Karpas-422 (cell line): ENCODE measurements around the gene USH2A. TPM values are rescaled to one million over a fixed set of nuclear protein-coding genes. Genes with fewer than 3 reads are reported as not detected.

ENCODE experiments used
- DNase-seq: peaks from one replicate; pipeline ENCODE4 v3.0.0-alpha.2; 2015
- H2AFZ ChIP-seq: fragments of 200-600 bp; sonication (generic); 2 replicates; pipeline ENCODE4 v1.6.1; 2014; ENCODE audit warnings: antibody characterized with exemption, low read length, mixed read lengths
- H3K27ac ChIP-seq: fragments of 200-600 bp; sonication (generic); 2 replicates; pipeline ENCODE4 v1.5.1; 2014; ENCODE audit warnings: mild to moderate bottlenecking, low read length, moderate library complexity
- H3K27me3 ChIP-seq: fragments of 200-600 bp; sonication (generic); 2 replicates; pipeline ENCODE4 v1.6.1; 2014; ENCODE audit warnings: low read length, mixed read lengths
- H3K36me3 ChIP-seq: fragments of 200-600 bp; sonication (generic); 2 replicates; pipeline ENCODE4 v1.6.1; 2014; ENCODE audit warnings: low read length, mixed read lengths; ENCODE audit not compliant: insufficient read depth
- H3K4me1 ChIP-seq: fragments of 200-600 bp; sonication (generic); 2 replicates; pipeline ENCODE4 v1.6.1; 2014; ENCODE audit warnings: mild to moderate bottlenecking, low read length, mixed read lengths
- H3K4me2 ChIP-seq: fragments of 200-600 bp; sonication (generic); 2 replicates; pipeline ENCODE4 v1.6.1; 2014; ENCODE audit warnings: low read length, low read depth, mild to moderate bottlenecking; ENCODE audit not compliant: poor library complexity, severe bottlenecking
- H3K4me3 ChIP-seq: fragments of 200-600 bp; sonication (generic); 2 replicates; pipeline ENCODE4 v1.5.1; 2014; ENCODE audit warnings: mild to moderate bottlenecking, antibody characterized with exemption, low read length, mixed read lengths
- H3K79me2 ChIP-seq: fragments of 200-600 bp; sonication (generic); 2 replicates; pipeline ENCODE4 v1.6.1; 2014; ENCODE audit warnings: mild to moderate bottlenecking, low read length, mixed read lengths
- H3K9ac ChIP-seq: fragments of 200-600 bp; sonication (generic); 2 replicates; pipeline ENCODE4 v1.6.0; 2014; ENCODE audit warnings: low read length
- H3K9me2 ChIP-seq: fragments of 200-600 bp; sonication (generic), shearing (Covaris generic); replicated peaks from 2 replicates; pipeline ENCODE4 v1.6.0; 2014; ENCODE audit warnings: mild to moderate bottlenecking, low read length, moderate library complexity; ENCODE audit not compliant: insufficient read depth
- H3K9me3 ChIP-seq: fragments of 300-700, 200-600 bp; sonication (generic); 2 replicates; pipeline ENCODE4 v1.6.1; 2014; ENCODE audit warnings: low read length, mixed read lengths
- H4K20me1 ChIP-seq: fragments of 200-600 bp; sonication (generic); 2 replicates; pipeline ENCODE4 v1.6.1; 2014; ENCODE audit warnings: mild to moderate bottlenecking, antibody characterized with exemption, low read length, low read depth; ENCODE audit not compliant: insufficient read depth
- total RNA-seq: library from RNA; depleted of rRNA; stranded (reverse); fragments of >200 nt; shearing (Covaris generic); gene quantifications from 2 replicates; pipeline ENCODE4 v1.2.3, GENCODE V29; 2014; ENCODE audit warnings: low replicate concordance

USH2A gene
- total RNA-seq, 1 experiment from 2014 or later, result not detected

GRCh38 chr1:215600258-215600792 lies 822.9 kb downstream of the USH2A start:
- DNase-seq, result no peak
- no peaks in the 10 kb centered on the region for H4K20me1 ChIP-seq
- H3K36me3 ChIP-seq, result no peaks in the 10 kb centered on the region
- H3K9ac ChIP-seq, result no peak overlapping the region
- no peak overlapping the region for H2AFZ ChIP-seq
- no peaks in the 10 kb centered on the region for H3K4me1 ChIP-seq
- H3K79me2 ChIP-seq, result no peaks in the 10 kb centered on the region
- H3K27me3 ChIP-seq, result no peaks in the 10 kb centered on the region
- H3K4me2 ChIP-seq, result no peak overlapping the region
- no peak overlapping the region for H3K4me3 ChIP-seq
- no peaks in the 10 kb centered on the region for H3K9me2 ChIP-seq
- no peak overlapping the region for H3K27ac ChIP-seq
- H3K9me3 ChIP-seq, result no peaks in the 10 kb centered on the region

- H3K4me3 ChIP-seq, result no peak overlapping the region
- no peaks in the 10 kb centered on the region for H3K36me3 ChIP-seq
- H3K79me2 ChIP-seq, result no peaks in the 10 kb centered on the region
- H3K27ac ChIP-seq, result no peak overlapping the region
- H3K4me2 ChIP-seq, result no peak overlapping the region
- no peak for DNase-seq
- no peak overlapping the region for H3K9ac ChIP-seq
- H2AFZ ChIP-seq, result no peak overlapping the region
- no peaks in the 10 kb centered on the region for H3K4me1 ChIP-seq
- no peaks in the 10 kb centered on the region for H3K27me3 ChIP-seq
- no peaks in the 10 kb centered on the region for H3K9me3 ChIP-seq
- no peaks in the 10 kb centered on the region for H3K9me2 ChIP-seq
- H4K20me1 ChIP-seq, result no peaks in the 10 kb centered on the region
These were observed 823.7 kb downstream of the USH2A start for GRCh38 chr1:215599418-215600074.

- H4K20me1 ChIP-seq, result no peaks in the 10 kb centered on the region
- H3K36me3 ChIP-seq, result no peaks in the 10 kb centered on the region
- no peaks in the 10 kb centered on the region for H3K9me2 ChIP-seq
- no peaks in the 10 kb centered on the region for H3K79me2 ChIP-seq
- H3K27ac ChIP-seq, result no peak overlapping the region
- H3K27me3 ChIP-seq, result no peaks in the 10 kb centered on the region
- H3K9ac ChIP-seq, result no peak overlapping the region
- H3K4me2 ChIP-seq, result no peak overlapping the region
- no peak overlapping the region for H2AFZ ChIP-seq
- H3K9me3 ChIP-seq, result no peaks in the 10 kb centered on the region
- no peak overlapping the region for H3K4me3 ChIP-seq
- H3K4me1 ChIP-seq, result no peaks in the 10 kb centered on the region
- no peak for DNase-seq
These were observed 825.3 kb downstream of the USH2A start for GRCh38 chr1:215597961-215598360.

- Histone ChIP-seq H3K9me2 (no peaks in the 10 kb centered on the region), H4K20me1 (no peaks in the 10 kb centered on the region), H3K79me2 (no peaks in the 10 kb centered on the region), H2AFZ (no peak overlapping the region), H3K4me2 (no peak overlapping the region), H3K9me3 (no peaks in the 10 kb centered on the region), H3K4me1 (no peaks in the 10 kb centered on the region), H3K27me3 (no peaks in the 10 kb centered on the region), H3K9ac (no peak overlapping the region), H3K36me3 (no peaks in the 10 kb centered on the region), H3K4me3 (no peak overlapping the region), H3K27ac (no peak overlapping the region)
- no peak for DNase-seq
These were observed 828.0 kb downstream of the USH2A start for GRCh38 chr1:215595231-215595630.

- H3K27me3 ChIP-seq, result no peaks in the 10 kb centered on the region
- H3K79me2 ChIP-seq, result no peaks in the 10 kb centered on the region
- no peak overlapping the region for H2AFZ ChIP-seq
- H3K4me1 ChIP-seq, result no peaks in the 10 kb centered on the region
- no peak overlapping the region for H3K4me2 ChIP-seq
- no peaks in the 10 kb centered on the region for H3K36me3 ChIP-seq
- H3K9ac ChIP-seq, result no peak overlapping the region
- DNase-seq, result no peak
- H3K9me2 ChIP-seq, result no peaks in the 10 kb centered on the region
- H3K9me3 ChIP-seq, result no peaks in the 10 kb centered on the region
- H3K27ac ChIP-seq, result no peak overlapping the region
- H4K20me1 ChIP-seq, result no peaks in the 10 kb centered on the region
- H3K4me3 ChIP-seq, result no peak overlapping the region
These were observed 828.6 kb downstream of the USH2A start for GRCh38 chr1:215594640-215595039.

GRCh38 chr1:215590779-215591491 lies 832.3 kb downstream of the USH2A start:
- Histone ChIP-seq H3K9me3 (no peaks in the 10 kb centered on the region), H3K27ac (no peak overlapping the region), H2AFZ (no peak overlapping the region), H3K36me3 (no peaks in the 10 kb centered on the region), H3K4me3 (no peak overlapping the region), H3K4me1 (no peaks in the 10 kb centered on the region), H3K79me2 (no peaks in the 10 kb centered on the region), H3K9me2 (no peaks in the 10 kb centered on the region), H3K4me2 (no peak overlapping the region), H4K20me1 (no peaks in the 10 kb centered on the region), H3K9ac (no peak overlapping the region), H3K27me3 (no peaks in the 10 kb centered on the region)
- DNase-seq, result no peak

- no peak overlapping the region for H3K4me3 ChIP-seq
- H3K9me3 ChIP-seq, result no peaks in the 10 kb centered on the region
- H3K36me3 ChIP-seq, result no peaks in the 10 kb centered on the region
- DNase-seq, result no peak
- no peaks in the 10 kb centered on the region for H3K27me3 ChIP-seq
- no peak overlapping the region for H2AFZ ChIP-seq
- H3K79me2 ChIP-seq, result no peaks in the 10 kb centered on the region
- no peak overlapping the region for H3K9ac ChIP-seq
- H3K27ac ChIP-seq, result no peak overlapping the region
- no peak overlapping the region for H3K4me2 ChIP-seq
- no peaks in the 10 kb centered on the region for H3K4me1 ChIP-seq
- H4K20me1 ChIP-seq, result no peaks in the 10 kb centered on the region
- no peaks in the 10 kb centered on the region for H3K9me2 ChIP-seq
These were observed 833.4 kb downstream of the USH2A start for GRCh38 chr1:215589650-215590435.

- Histone ChIP-seq H3K9me3 (no peaks in the 10 kb centered on the region), H4K20me1 (no peaks in the 10 kb centered on the region), H3K27ac (no peak overlapping the region), H3K36me3 (no peaks in the 10 kb centered on the region), H3K4me2 (no peak overlapping the region), H3K9me2 (no peaks in the 10 kb centered on the region), H2AFZ (no peak overlapping the region), H3K9ac (no peak overlapping the region), H3K4me3 (no peak overlapping the region), H3K79me2 (no peaks in the 10 kb centered on the region), H3K27me3 (no peaks in the 10 kb centered on the region), H3K4me1 (no peaks in the 10 kb centered on the region)
- DNase-seq, result no peak
These were observed 838.9 kb downstream of the USH2A start for GRCh38 chr1:215584389-215584788.
